Measurements from ENCODE around the gene RNF5. TPM values are rescaled to one million over a fixed set of nuclear protein-coding genes. Genes with fewer than 3 reads are reported as not detected.
A peak's percentile ranks its signal among the peaks of the same experiment; 100 is the strongest.
"Not testable (repeated sequence)": the region's sequence is repeated elsewhere in the genome, so short reads cannot be mapped to it uniquely, and the experiment has no call there.

Gene RNF5
- total RNA-seq, 4 donors from 2014 or later = 78.8 to 101 (median 88.0) TPM

DNA sequence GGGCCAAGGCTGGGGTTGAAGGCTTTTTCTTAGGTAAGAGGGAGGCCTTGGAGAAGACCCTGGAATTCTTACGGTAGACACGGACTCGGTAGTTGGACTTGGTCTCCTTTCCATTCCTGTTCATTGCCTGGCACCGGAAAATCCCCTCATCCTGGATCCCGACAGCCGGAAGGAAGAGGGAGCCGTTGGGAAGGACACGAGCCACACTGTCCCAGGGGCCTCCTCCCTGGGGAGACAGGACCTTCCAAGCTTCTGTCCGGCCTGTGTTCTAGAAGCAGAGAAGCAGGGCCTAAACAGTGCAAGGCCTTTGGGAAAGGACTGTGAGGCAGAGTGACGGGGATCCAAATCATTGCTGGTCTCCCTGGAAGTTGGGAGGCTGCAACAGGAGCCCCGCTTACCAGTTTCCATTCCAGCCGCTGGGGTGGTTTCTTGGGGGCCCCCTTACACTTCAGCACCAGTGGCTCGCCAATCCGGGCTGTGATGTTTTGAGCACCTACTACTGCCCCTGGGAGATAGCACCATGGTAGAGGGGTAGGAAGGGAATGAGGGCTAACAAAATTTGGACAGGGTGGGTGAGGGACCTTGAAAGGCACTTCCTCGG lies 5.4 kb downstream of the RNF5 start:
- Histone ChIP-seq H3K36me3 (peaks cover 0 to 70% of the 10 kb centered on the region in 2 donors), H3K4me3 (no peak overlapping the region), H3K9me3 (no peaks in the 10 kb centered on the region), H3K4me1 (peaks cover 0 to 90% (median 53%) of the 10 kb centered on the region in 3 donors), H3K27ac (peak overlapping the region in 3 of 4 donors; percentile 64 to 99 (median 97)), H3K27me3 (no peaks in the 10 kb centered on the region)
- 80 to 91% methylated on average over 2 to 8 of the region's 15 CpGs for WGBS, 2 donors (ENCODE audit: low coverage in 1 of 2)
- ATAC-seq = no peak
- TF ChIP-seq POLR2A (IDR thresholded peaks at IDR 0.05) = no peak

DNA sequence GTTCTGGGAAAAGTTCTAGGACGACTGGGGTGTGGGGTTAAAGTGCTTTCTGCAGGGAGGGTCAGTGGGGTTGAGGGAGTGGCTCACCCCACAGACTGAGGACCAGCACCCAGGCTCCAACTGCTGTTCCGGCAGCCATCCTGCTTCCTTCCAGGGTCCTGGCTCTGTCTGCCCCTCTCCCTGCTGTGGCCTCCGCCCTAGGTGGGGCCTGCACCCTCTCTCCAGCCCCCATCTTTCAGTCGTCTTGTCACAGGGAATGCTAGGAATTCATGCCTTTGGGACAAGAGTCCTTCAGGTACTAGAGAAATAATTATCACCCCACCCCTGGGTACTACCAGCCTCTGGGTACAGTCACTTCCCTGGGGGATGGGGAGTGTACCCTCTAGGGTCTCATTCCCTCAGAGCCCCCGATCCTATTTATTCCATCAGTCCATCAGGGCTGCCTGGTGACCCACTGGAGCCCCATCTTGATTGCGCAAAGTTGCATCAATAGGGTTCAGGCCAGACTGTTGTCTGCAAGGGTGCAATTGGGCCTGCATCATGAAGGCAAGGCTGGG lies 6.0 kb downstream of the RNF5 start, which contains the start of gene AGER:
AGER (minus strand) TSS at position 170 of the 557 bp plus-strand sequence; CDS start at position 139, 31 bp downstream.
- TF ChIP-seq EP300 (IDR thresholded peaks at IDR 0.05) (no peak), CTCF (IDR thresholded peaks at IDR 0.05) (no peak), POLR2A (IDR thresholded peaks at IDR 0.05) (no peak), POLR2AphosphoS5 (IDR thresholded peaks at IDR 0.05) (peak; percentile 8)
- ATAC-seq = no peak
- peaks cover 0 to 70% of the 10 kb centered on the region in 2 donors for H3K36me3 ChIP-seq
- peak within 1 kb of the TSS in 3 of 4 donors; percentile 64 to 99 (median 97) for H3K27ac ChIP-seq
- peaks cover 0 to 91% (median 54%) of the 10 kb centered on the region in 3 donors for H3K4me1 ChIP-seq
- H3K4me3 ChIP-seq = no peak within 1 kb of the TSS
- no peaks in the 10 kb centered on the region for H3K9me3 ChIP-seq
- WGBS, 2 donors (ENCODE audit: low coverage in 1 of 2) = 20 to 73% methylated on average over 1 to 6 of the region's 6 CpGs
- H3K27me3 ChIP-seq = no peaks in the 10 kb centered on the region

DNA sequence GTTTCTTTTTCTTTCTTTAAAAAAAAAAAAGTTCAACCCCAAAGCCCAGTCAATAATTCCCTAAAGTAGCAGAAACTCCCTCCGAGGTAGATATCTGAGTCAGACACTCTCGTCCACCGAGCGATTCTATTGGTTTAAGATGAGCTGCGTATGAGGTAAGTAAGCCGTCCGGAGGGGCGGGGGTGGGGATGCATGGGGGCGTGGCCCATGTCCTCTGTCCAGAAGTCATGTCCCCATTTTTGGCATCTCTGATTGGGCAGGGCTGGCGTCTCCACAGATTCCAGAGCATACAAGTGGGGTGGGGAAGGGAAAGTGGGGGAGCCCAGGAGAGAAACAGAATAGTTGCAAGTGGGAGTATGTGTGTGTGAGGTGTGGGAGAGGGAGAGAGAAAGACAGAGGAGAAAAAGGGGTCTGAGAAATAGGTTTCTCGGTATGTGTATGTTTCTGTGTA lies 7.5 kb downstream of the RNF5 start:
- not testable (repeated sequence) for H3K9me3 ChIP-seq, H3K27me3 ChIP-seq, H3K4me3 ChIP-seq
- H3K4me1 ChIP-seq = peaks cover 0 to 84% (median 43%) of the 10 kb centered on the region in 3 donors
- H3K36me3 ChIP-seq = peaks cover 0 to 56% of the 10 kb centered on the region in 2 donors
- peak; percentile 85 for ATAC-seq
- WGBS, 2 donors (ENCODE audit: low coverage in 1 of 2) = 7 to 17% methylated on average over 2 to 10 of the region's 11 CpGs
- H3K27ac ChIP-seq = peak overlapping the region; percentile 68 to 99 (median 98)

DNA sequence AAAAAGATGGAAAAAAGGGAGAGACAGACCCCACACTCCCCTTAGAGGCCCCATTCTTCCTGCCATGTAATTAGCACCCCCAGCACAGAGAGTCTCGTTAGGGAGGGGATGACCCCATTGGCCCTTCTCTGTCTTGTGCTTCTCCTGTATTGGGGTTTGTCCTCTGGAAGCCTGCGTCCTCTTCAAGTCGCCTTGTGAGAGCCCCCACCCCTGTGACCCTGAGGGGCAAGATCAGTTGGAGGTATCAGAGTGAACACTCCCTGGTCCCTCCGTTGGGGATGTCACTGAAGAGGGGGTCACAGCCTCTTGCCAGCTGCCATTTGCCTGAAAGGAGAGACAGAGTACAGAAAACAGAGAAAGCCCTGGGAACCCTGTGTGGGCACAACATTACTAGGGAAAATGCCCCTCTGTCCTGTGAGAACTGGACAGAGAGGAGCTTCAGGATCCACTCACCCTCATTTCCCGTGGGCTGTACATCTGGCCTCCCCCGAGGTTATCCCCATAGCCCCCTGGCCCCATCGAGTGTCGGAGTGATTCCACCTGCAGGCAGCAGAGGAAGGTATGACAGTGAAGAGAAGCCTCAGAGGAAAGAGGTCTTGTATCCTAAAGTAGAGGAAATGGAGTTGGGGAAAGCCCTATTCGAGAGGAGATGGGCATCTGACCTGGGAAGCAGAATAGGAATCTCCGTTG lies 8.1 kb downstream of the RNF5 start:
- peaks cover 0 to 84% (median 43%) of the 10 kb centered on the region in 3 donors for H3K4me1 ChIP-seq
- 17 to 45% methylated on average over 1 to 4 of the region's 10 CpGs for WGBS, 2 donors (ENCODE audit: low coverage in 1 of 2)
- peaks cover 0 to 51% of the 10 kb centered on the region in 2 donors for H3K36me3 ChIP-seq
- not testable (repeated sequence) for H3K9me3 ChIP-seq, H3K4me3 ChIP-seq, ATAC-seq, H3K27me3 ChIP-seq
- H3K27ac ChIP-seq = peak overlapping the region; percentile 68 to 99 (median 98)

DNA sequence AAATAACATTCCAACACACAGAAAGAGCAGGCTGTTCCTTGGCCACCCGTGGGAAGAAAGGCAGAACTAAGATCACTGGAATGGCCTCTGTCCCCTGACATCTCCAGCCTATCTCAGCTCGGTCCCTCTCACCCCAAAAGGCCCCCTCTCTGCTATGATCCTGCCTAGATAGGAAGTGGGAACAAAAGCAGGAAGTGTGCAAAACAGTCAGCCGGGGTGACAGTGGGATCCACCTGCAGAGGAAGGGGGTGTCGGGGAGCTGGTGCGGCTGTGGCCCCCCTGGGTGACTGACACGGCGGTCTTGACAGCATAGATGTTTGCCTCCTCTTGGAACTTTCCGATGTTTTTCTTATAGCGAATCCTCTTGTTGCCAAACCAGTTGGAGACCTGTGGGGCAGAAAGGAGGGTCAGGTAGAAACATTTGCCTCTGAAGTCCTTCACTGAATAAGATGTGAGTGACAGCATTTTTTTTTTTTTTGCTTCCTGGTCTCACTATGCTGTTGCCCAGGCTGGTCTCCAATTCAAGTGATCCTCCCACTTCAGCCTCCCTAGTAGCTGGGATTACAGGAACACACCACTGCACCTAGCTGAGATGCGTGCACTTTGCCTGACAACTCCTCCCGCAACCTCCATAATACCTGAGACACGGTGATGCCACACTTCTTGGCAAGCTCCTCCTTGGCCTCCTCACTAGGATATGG lies 9.0 kb downstream of the RNF5 start:
- ATAC-seq = no peak
- Histone ChIP-seq H3K9me3 (no peaks in the 10 kb centered on the region), H3K27me3 (no peaks in the 10 kb centered on the region), H3K4me3 (no peak overlapping the region), H3K4me1 (peaks cover 0 to 84% (median 36%) of the 10 kb centered on the region in 3 donors), H3K27ac (peak overlapping the region; percentile 68 to 99 (median 98)), H3K36me3 (peaks cover 0 to 42% of the 10 kb centered on the region in 2 donors)
- no peak for TF ChIP-seq CTCF (IDR thresholded peaks at IDR 0.05)
- TF ChIP-seq POLR2AphosphoS5 (IDR thresholded peaks at IDR 0.05) = peak; percentile 2
- TF ChIP-seq POLR2A (IDR thresholded peaks at IDR 0.05) = no peak
- WGBS, 2 donors (ENCODE audit: low coverage in 1 of 2) = 67 to 90% methylated on average over 4 to 11 of the region's 12 CpGs

GRCh38 chr6:32187725-32188380 lies 9.6 kb downstream of the RNF5 start:
- WGBS, 2 donors (ENCODE audit: low coverage in 1 of 2) = 70% methylated on average over 2 of the region's 18 CpGs; no CpG with 5 or more reads in 1 of the 2 donors
- Histone ChIP-seq H3K27ac (peak overlapping the region; percentile 97 to 99 (median 98)), H3K36me3 (peaks cover 0 to 35% of the 10 kb centered on the region in 2 donors), H3K4me1 (peaks cover 0 to 84% (median 34%) of the 10 kb centered on the region in 3 donors), H3K4me3 (peak overlapping the region in 1 of 2 donors; percentile 89)
- ATAC-seq, H3K27me3 ChIP-seq, H3K9me3 ChIP-seq: not testable (repeated sequence)

Measured in gastroesophageal sphincter (tissue), 4 donors.